GM18868 (cell line): ENCODE data around the gene LRRC71.

ENCODE experiments used
- ATAC-seq: cut with Tn5 transposase; IDR thresholded peaks from one replicate; pipeline ENCODE4 v1.9.1; 2021; ENCODE audit warnings: mild to moderate bottlenecking, moderate library complexity; ENCODE audit not compliant: unreplicated experiment

The LRRC71 gene

GRCh38 chr1:156945881-156946661, 25.6 kb downstream of the LRRC71 start:
- no peak for ATAC-seq

DNA sequence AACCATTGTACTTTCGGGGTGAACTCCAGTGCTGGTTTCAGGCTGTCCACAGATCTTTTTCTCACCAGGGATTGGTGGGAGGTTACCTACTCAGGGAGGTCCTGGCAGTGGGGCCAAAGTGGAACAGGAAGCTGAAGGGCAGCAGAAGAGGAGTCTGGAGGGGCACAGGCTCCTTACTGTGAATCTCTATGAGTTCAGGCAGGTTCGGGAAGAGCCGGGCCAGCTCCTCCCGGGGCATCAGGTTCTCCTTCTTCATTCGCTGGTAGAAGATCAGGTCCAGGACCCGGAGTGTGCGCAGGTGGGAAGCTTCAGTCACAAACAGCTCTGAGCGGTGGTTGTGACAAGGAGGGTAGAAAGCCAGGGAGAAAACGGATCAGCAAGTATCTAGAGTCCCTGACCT, 26.7 kb downstream of the LRRC71 start:
- no peak for ATAC-seq

GRCh38 chr1:156947818-156948525, 27.5 kb downstream of the LRRC71 start:
- ATAC-seq: no peak

DNA sequence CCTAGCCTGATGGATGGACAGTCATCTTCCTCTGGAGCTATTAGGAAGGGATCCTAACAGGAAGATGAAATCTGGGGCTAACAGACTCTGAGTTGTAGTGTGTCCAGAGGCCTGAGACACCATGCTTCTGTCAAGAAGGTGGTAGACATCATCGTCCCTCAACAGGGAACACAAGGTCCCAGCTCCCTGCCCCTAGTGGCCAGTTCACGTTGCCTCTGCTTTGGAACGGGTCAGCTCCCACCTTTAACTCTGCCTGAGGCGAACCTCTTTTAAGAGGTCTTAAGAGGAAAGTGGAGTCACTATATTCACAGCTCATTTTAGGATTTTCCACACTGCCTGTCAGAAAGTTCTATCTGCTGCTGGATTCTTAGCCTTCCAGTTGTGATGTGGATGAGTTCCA, 28.3 kb downstream of the LRRC71 start:
- no peak for ATAC-seq

GRCh38 chr1:156949127-156949526, 28.7 kb downstream of the LRRC71 start:
- no peak for ATAC-seq

GRCh38 chr1:156951371-156951770, 30.9 kb downstream of the LRRC71 start:
- ATAC-seq: no peak

GRCh38 chr1:156953571-156953970, 33.1 kb downstream of the LRRC71 start:
- ATAC-seq: no peak

GRCh38 chr1:156956333-156956732, 35.9 kb downstream of the LRRC71 start:
- ATAC-seq: no peak

DNA sequence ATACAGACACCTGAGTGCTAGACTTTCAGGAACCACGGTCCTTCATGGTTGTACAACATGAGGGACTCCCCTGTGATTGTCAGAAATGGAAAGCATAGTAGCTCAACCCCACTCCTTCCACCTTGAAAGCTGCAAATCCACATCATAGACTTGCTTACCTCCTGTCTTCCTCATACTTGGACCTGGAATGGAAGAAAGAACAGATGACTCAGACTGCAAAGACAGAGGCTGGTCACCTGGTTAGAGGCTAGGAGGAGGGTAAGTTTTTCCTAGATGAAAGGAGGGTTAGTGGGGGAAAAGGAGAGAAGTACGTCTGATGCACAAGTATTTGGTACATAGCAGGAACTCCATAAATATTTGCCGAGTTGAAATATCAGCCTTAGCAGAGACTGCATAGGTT, 37.2 kb downstream of the LRRC71 start:
- no peak for ATAC-seq

- no peak for ATAC-seq
These were observed 37.8 kb downstream of the LRRC71 start for GRCh38 chr1:156958247-156958714.

GRCh38 chr1:156959414-156959813, 39.0 kb downstream of the LRRC71 start:
- peak; percentile 38 for ATAC-seq

DNA sequence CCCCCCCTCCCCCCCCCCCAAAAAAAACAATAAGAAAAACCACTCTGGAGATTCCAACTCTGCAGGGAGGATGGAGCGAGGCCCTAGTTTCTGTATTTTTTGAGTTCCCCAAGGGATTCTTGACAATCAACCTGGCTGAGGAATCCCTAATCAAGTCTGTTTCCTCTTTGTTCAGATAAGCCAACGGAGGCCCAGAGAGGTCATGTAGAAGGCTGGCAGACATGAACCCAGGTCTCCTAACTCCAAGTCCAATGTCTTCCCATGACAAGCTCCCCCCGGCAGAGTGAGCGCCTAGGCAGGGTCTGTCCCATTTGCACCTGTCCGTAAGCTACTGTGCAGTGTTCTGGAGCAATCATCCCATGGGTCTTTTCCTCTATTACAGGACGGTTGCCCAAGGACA, 39.5 kb downstream of the LRRC71 start:
- ATAC-seq: no peak

GRCh38 chr1:156961709-156962108, 41.3 kb downstream of the LRRC71 start:
- no peak for ATAC-seq

- no peak for ATAC-seq
These were observed 43.2 kb downstream of the LRRC71 start for GRCh38 chr1:156963621-156964020.

- ATAC-seq: no peak
These were observed 44.0 kb downstream of the LRRC71 start for GRCh38 chr1:156964441-156964840.

DNA sequence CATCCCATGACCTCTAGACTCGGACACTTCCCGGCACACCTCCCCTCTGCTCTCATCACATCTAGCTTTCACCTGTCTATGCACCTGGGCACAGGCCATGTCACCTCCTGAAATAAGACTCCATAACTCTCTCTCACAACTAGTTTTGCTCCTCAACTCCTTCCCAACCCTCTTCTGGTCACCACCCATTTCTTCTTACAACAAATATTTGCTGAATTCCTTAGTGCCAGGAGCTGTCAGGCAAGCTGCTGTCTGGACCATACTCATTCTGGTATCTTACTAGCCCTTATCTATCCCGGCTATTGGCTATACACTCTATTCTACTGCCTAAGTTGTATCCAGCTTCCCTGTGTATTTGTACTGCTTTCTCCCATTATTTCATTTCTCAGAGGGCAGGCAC, 49.1 kb downstream of the LRRC71 start:
- no peak for ATAC-seq

- ATAC-seq: no peak
These were observed 49.6 kb downstream of the LRRC71 start for GRCh38 chr1:156970017-156970416.

GRCh38 chr1:156973417-156973816, 53.0 kb downstream of the LRRC71 start:
- ATAC-seq: no peak

DNA sequence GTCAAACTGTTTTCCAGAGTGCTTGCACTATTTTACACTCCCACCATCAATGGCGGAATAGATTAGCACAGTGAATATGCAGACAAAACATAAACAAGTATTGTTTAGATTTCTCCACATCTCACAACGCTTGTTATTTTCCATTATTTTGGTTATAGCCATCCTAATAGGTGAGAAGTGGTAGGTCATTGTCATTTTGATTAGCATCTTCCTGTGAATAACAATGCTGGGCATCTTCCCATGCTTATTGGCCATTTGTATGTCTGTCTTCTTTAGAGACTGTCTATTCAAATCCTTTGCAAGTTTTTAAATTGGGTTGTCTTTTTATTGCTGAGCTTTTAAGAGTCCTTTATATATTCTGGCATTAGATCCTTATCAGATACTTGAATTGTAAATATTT, 54.7 kb downstream of the LRRC71 start:
- ATAC-seq: no peak

GRCh38 chr1:156980551-156980950, 60.1 kb downstream of the LRRC71 start:
- ATAC-seq: no peak
